Adrenal gland (tissue), 12 donors: ENCODE measurements around the gene RFXANK. TPM values are rescaled to one million over a fixed set of nuclear protein-coding genes. Genes with fewer than 3 reads are reported as not detected.
A peak's percentile ranks its signal among the peaks of the same experiment; 100 is the strongest.

Experiments used
- DNase-seq, 7 donors: peaks; one replicate each; pipeline ENCODE4 v3.0.0-alpha.2; 2019 to 2020
- H3K27ac ChIP-seq, 5 donors: fragments of 200-600 bp; sonication (generic) in 4 of 5; 1 replicate in 3 of 5; 2 replicates in 2 of 5; pipeline versions ENCODE4 v1.5.1 to v1.8.0; 2016 to 2020; ENCODE audit warnings: mild to moderate bottlenecking in 1 of 5
- H3K27me3 ChIP-seq: fragments of 200-600 bp; 2 replicates; pipeline ENCODE4 v1.8.0; 2021
- H3K36me3 ChIP-seq, 2 donors: fragments of 200-600 bp; replicated peaks in 1 of 2; 1 replicate in 1 of 2; 2 replicates in 1 of 2; pipeline versions ENCODE4 v1.5.1 to v1.8.0; 2018 to 2022
- H3K4me1 ChIP-seq, 2 donors: fragments of 200-600 bp; replicated peaks in 1 of 2; 1 replicate in 1 of 2; 2 replicates in 1 of 2; pipeline versions ENCODE4 v1.5.1 to v1.8.0; 2018 to 2021
- H3K4me3 ChIP-seq, 4 donors: fragments of 200-600 bp; sonication (generic) in 3 of 4; one replicate each; pipeline ENCODE4 v1.5.1; 2016 to 2018
- H3K9me3 ChIP-seq, 3 donors: fragments of 200-600 bp; sonication (generic) in 1 of 3; replicated peaks in 1 of 3; 1 replicate in 2 of 3; 2 replicates in 1 of 3; pipeline versions ENCODE4 v1.5.1 to v1.8.0; 2016 to 2021
- CTCF ChIP-seq, 6 experiments: fragments of 450-650 bp in 4 of 6; fragments of 200-600 bp in 2 of 6; sonication (generic) in 1 of 6; IDR thresholded peaks; 1 replicate in 5 of 6; 2 replicates in 1 of 6; pipeline versions ENCODE4 v1.5.1 to v1.8.0; 2016 to 2021; ENCODE audit warnings: antibody characterized with exemption in 6 of 6, mild to moderate bottlenecking in 2 of 6, moderate library complexity in 1 of 6
- POLR2A ChIP-seq, 2 donors: fragments of 450-650 bp; IDR thresholded peaks; one replicate each; pipeline ENCODE4 v1.6.1; 2017; ENCODE audit warnings: antibody characterized with exemption in 2 of 2, mild to moderate bottlenecking in 2 of 2, moderate library complexity in 1 of 2
- WGBS, 4 donors: extraction: QIAGEN DNeasy Blood & Tissue Kit in 2 of 4; methylation state at CpG; one replicate each; pipeline versions ENCODE4 v1.1.5 to v1.1.7; 2013 to 2017; 5-methylcytosine and 5-hydroxymethylcytosine counted together
- intact Hi-C, 2 donors: fragments of 100-400 bp; cut with DNase I; formaldehyde crosslinking; loops; one replicate each; pipeline versions ENCODE4 v1.14.1 to v1.15.0; 2022 to 2023
- polyA plus RNA-seq, 3 donors: library from polyadenylated mRNA; stranded (reverse); fragments of 200-250 nt in 2 of 3; fragments of 350-450 nt in 1 of 3; fragmentation: Illumina TruSeq in 1 of 3; extraction: RNeasy Lipid Tissue Mini Kit (QIAGEN cat#74804) in 1 of 3; gene quantifications; one replicate each; pipeline ENCODE4 v1.2.3, GENCODE V29; 2013 to 2014
- total RNA-seq, 9 donors: library from RNA; depleted of rRNA in 4 of 9; stranded (reverse); fragments of >200 nt in 4 of 9; fragments of 120-200 nt in 1 of 9; fragmentation: NEBNext Ultra II Directional in 1 of 9; extraction: Animal tissue kit (Norgen Biotek cat#: 25700) in 1 of 9; gene quantifications; one replicate each; pipeline versions ENCODE4 v1.1.0 to v1.2.4, GENCODE V29; 2013 to 2023
- donor health status: healthy with polysubstance abuse.
- donor health status: Bipolar disorder and iron deficiency.
- donor health status: DM: yes; HTN: yes; CAD: no.
- donor health status: DM: no; HTN: no; CAD: no.
- donor health status: DM: no; HTN: no; CAD: no.
- donor health status: DM: yes; HTN: yes; CAD: no.

RFXANK gene
- total and polyA plus RNA-seq, 12 donors = 21.7 to 195 (median 52.4) TPM

GRCh38 chr19:19176950-19177349 is 15.1 kb upstream of the RFXANK start:
- Histone ChIP-seq H3K27ac (no peak overlapping the region), H3K27me3 (no peaks in the 10 kb centered on the region), H3K36me3 (no peaks in the 10 kb centered on the region), H3K9me3 (peaks cover 0 to 4% (median 0%) of the 10 kb centered on the region in 3 donors), H3K4me3 (no peak overlapping the region), H3K4me1 (no peaks in the 10 kb centered on the region)
- TF ChIP-seq CTCF (IDR thresholded peaks at IDR 0.05) (no peak), POLR2A (IDR thresholded peaks at IDR 0.05) (no peak)
- DNase-seq = no peak
- intact Hi-C loops = no loop called here
- WGBS, 4 donors = 83 to 92% (median 88%) methylated on average over 5 to 8 of the region's 8 CpGs

- TF ChIP-seq POLR2A (IDR thresholded peaks at IDR 0.05) = no peak
- TF ChIP-seq CTCF (IDR thresholded peaks at IDR 0.05) = no peak
- H3K4me3 ChIP-seq = no peak overlapping the region
- 91 to 94% (median 91%) methylated on average over 9 to 17 of the region's 17 CpGs for WGBS, 4 donors
- DNase-seq = no peak
- no peak overlapping the region for H3K27ac ChIP-seq
- intact Hi-C loops = no loop called here
- H3K36me3 ChIP-seq = no peaks in the 10 kb centered on the region
- H3K27me3 ChIP-seq = no peaks in the 10 kb centered on the region
- H3K9me3 ChIP-seq = peaks cover 0 to 4% (median 0%) of the 10 kb centered on the region in 3 donors
- H3K4me1 ChIP-seq = no peaks in the 10 kb centered on the region
These were observed 12.3 kb upstream of the RFXANK start for GRCh38 chr19:19179548-19180441.

- no peak for DNase-seq
- H3K4me3 ChIP-seq = no peak overlapping the region
- H3K27me3 ChIP-seq = no peaks in the 10 kb centered on the region
- intact Hi-C loops = no loop called here
- TF ChIP-seq CTCF (IDR thresholded peaks at IDR 0.05) (no peak), POLR2A (IDR thresholded peaks at IDR 0.05) (no peak)
- peaks cover 0 to 4% (median 0%) of the 10 kb centered on the region in 3 donors for H3K9me3 ChIP-seq
- no peaks in the 10 kb centered on the region for H3K36me3 ChIP-seq
- 81 to 93% (median 86%) methylated on average over 9 of the region's 9 CpGs for WGBS, 4 donors
- H3K27ac ChIP-seq = no peak overlapping the region
- H3K4me1 ChIP-seq = no peaks in the 10 kb centered on the region
These were observed 10.5 kb upstream of the RFXANK start for GRCh38 chr19:19181488-19181998.

- 62 to 75% (median 69%) methylated on average over 4 to 9 of the region's 9 CpGs for WGBS, 4 donors
- no peak for TF ChIP-seq POLR2A (IDR thresholded peaks at IDR 0.05)
- peak; percentile 38 to 70 (median 54) for TF ChIP-seq CTCF (IDR thresholded peaks at IDR 0.05)
- no peaks in the 10 kb centered on the region for H3K36me3 ChIP-seq
- H3K9me3 ChIP-seq = no peaks in the 10 kb centered on the region
- intact Hi-C loops = no loop called here
- peak in 6 of 7 donors; percentile 35 to 62 (median 48) for DNase-seq
- no peak overlapping the region for H3K4me3 ChIP-seq
- H3K4me1 ChIP-seq = peaks cover 4 to 18% of the 10 kb centered on the region in 2 donors
- no peak overlapping the region for H3K27ac ChIP-seq
- no peaks in the 10 kb centered on the region for H3K27me3 ChIP-seq
These were observed 6.0 kb upstream of the RFXANK start for GRCh38 chr19:19185853-19186740.
